Smooth muscle cell (in vitro differentiated cells): Measurements from ENCODE around the gene SLC22A23. TPM values are rescaled to one million over a fixed set of nuclear protein-coding genes. Genes with fewer than 3 reads are reported as not detected.

Experiments
- DNase-seq: peaks from one replicate; lab custom pipeline; 2025; ENCODE audit not compliant: unreplicated experiment; lab: John Stamatoyannopoulos, UW
- H2AFZ ChIP-seq: fragments of 200-600 bp; sonication (generic); 2 replicates; pipeline ENCODE4 v1.6.0; 2016; ENCODE audit warnings: antibody characterized with exemption, low read depth, mild to moderate bottlenecking
- H3F3A ChIP-seq: fragments of 200-600 bp; sonication (generic); 2 replicates; pipeline ENCODE4 v1.6.0; 2017; ENCODE audit warnings: antibody characterized with exemption, low read depth
- H3K27ac ChIP-seq: fragments of 200-600 bp; sonication (generic); 2 replicates; pipeline ENCODE4 v1.5.1; 2016; ENCODE audit warnings: low read depth, mild to moderate bottlenecking
- H3K27me3 ChIP-seq: fragments of 200-600 bp; sonication (generic); 2 replicates; pipeline ENCODE4 v1.6.1; 2016; ENCODE audit warnings: low read depth, mild to moderate bottlenecking
- H3K36me3 ChIP-seq: fragments of 200-600 bp; sonication (generic); 2 replicates; pipeline ENCODE4 v1.5.1; 2016; ENCODE audit warnings: low read depth
- H3K4me1 ChIP-seq: fragments of 200-600 bp; sonication (generic); 2 replicates; pipeline ENCODE4 v1.5.1; 2016; ENCODE audit warnings: low read depth
- H3K4me2 ChIP-seq: fragments of 200-600 bp; sonication (generic); 2 replicates; pipeline ENCODE4 v1.6.0; 2016; ENCODE audit warnings: mild to moderate bottlenecking
- H3K4me3 ChIP-seq: fragments of 200-600 bp; sonication (generic); 2 replicates; pipeline ENCODE4 v1.5.1; 2016; ENCODE audit warnings: mild to moderate bottlenecking
- H3K79me2 ChIP-seq: fragments of 200-600 bp; sonication (generic); 2 replicates; pipeline ENCODE4 v1.6.0; 2016; ENCODE audit warnings: low read depth, mild to moderate bottlenecking
- H3K9ac ChIP-seq: fragments of 200-600 bp; sonication (generic); 2 replicates; pipeline ENCODE4 v1.6.0; 2016; ENCODE audit warnings: low read depth
- H3K9me3 ChIP-seq: fragments of 200-600 bp; sonication (generic); replicated peaks from 2 replicates; pipeline ENCODE4 v1.5.1; 2016; ENCODE audit warnings: low read depth
- H4K20me1 ChIP-seq: fragments of 200-600 bp; sonication (generic); 2 replicates; pipeline ENCODE4 v1.6.0; 2016; ENCODE audit warnings: low read depth
- WGBS: methylation state at CpG from one replicate; pipeline ENCODE4 v1.1.7; 2016; ENCODE audit warnings: low lambda C conversion rate; 5-methylcytosine and 5-hydroxymethylcytosine counted together
- polyA plus RNA-seq: library from polyadenylated mRNA; unstranded; fragments of >200 nt; fragmentation: Nextera tagmentation; extraction: Ambion mirVana; gene quantifications from 2 replicates; pipeline ENCODE4 v1.2.1, GENCODE V29; 2016
- total RNA-seq: library from RNA; depleted of rRNA; stranded (reverse); fragments of >200 nt; gene quantifications from 2 replicates; pipeline ENCODE4 v1.2.3, GENCODE V29; 2014
- TF ChIP-seq, protein P1 (sequence below): fragments of 200-600 bp; sonication (generic); IDR thresholded peaks from 2 replicates; pipeline ENCODE4 v1.5.1; 2017; ENCODE audit warnings: borderline replicate concordance, mild to moderate bottlenecking, antibody characterized with exemption; ENCODE audit not compliant: insufficient read depth, poor library complexity, severe bottlenecking

SLC22A23 gene
- total and polyA plus RNA-seq, 2 experiments from 2014 or later: 1.6 to 3.8 TPM

DNA sequence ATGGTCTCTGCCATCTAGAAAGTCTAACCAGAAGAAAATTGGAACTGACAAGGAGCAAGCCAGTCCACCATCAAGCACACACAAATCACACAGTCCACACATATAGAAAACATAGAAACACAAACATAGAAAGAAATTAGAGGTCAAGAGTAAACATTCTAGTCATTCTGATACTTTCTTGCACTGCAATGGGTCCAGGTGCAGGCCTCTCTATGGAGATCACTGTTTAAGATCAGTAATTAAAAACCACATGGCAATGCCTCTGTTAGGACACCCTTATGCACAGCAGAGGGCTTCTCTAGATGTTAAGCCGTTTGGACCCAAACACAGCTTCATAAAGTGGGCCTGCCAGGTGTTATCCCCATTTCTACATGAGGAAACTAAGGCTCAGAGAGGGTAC, 42.8 kb upstream of the SLC22A23 start:
- TF ChIP-seq, protein P1, sequence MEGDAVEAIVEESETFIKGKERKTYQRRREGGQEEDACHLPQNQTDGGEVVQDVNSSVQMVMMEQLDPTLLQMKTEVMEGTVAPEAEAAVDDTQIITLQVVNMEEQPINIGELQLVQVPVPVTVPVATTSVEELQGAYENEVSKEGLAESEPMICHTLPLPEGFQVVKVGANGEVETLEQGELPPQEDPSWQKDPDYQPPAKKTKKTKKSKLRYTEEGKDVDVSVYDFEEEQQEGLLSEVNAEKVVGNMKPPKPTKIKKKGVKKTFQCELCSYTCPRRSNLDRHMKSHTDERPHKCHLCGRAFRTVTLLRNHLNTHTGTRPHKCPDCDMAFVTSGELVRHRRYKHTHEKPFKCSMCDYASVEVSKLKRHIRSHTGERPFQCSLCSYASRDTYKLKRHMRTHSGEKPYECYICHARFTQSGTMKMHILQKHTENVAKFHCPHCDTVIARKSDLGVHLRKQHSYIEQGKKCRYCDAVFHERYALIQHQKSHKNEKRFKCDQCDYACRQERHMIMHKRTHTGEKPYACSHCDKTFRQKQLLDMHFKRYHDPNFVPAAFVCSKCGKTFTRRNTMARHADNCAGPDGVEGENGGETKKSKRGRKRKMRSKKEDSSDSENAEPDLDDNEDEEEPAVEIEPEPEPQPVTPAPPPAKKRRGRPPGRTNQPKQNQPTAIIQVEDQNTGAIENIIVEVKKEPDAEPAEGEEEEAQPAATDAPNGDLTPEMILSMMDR: no peak
- Histone ChIP-seq H4K20me1 (no peaks in the 10 kb centered on the region), H2AFZ (no peak overlapping the region), H3K9me3 (no peaks in the 10 kb centered on the region), H3K9ac (no peak overlapping the region), H3K27ac (no peak overlapping the region), H3K27me3 (no peaks in the 10 kb centered on the region), H3K4me2 (no peak overlapping the region), H3K4me1 (peaks cover 16% of the 10 kb centered on the region), H3K79me2 (no peaks in the 10 kb centered on the region), H3K36me3 (no peaks in the 10 kb centered on the region), H3F3A (peaks cover 5% of the 10 kb centered on the region), H3K4me3 (no peak overlapping the region)
- 90% methylated on average over 1 of the region's 1 CpG for WGBS
- no peak for DNase-seq

DNA sequence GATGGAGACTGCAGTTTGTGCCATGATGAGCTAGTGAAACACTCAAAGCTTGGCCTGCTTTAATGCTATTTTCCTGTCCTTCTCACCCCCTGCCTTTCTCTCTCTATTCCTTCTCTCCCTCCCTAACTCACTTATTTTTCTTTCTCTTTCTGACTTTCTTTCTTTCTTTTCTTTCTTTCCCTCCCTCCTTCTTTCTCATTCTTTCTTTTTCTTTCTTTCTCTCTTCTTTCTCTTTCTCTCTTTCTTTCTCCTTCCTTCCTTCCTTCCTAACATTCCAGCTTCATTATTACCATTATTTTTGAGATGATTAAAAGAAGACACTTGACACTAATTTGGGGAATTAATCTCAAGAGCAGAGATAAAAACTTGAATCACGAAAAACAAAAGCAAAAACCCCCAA, 39.5 kb upstream of the SLC22A23 start:
- no peak overlapping the region for H3K4me2 ChIP-seq
- 84% methylated on average over 1 of the region's 1 CpG for WGBS

DNA sequence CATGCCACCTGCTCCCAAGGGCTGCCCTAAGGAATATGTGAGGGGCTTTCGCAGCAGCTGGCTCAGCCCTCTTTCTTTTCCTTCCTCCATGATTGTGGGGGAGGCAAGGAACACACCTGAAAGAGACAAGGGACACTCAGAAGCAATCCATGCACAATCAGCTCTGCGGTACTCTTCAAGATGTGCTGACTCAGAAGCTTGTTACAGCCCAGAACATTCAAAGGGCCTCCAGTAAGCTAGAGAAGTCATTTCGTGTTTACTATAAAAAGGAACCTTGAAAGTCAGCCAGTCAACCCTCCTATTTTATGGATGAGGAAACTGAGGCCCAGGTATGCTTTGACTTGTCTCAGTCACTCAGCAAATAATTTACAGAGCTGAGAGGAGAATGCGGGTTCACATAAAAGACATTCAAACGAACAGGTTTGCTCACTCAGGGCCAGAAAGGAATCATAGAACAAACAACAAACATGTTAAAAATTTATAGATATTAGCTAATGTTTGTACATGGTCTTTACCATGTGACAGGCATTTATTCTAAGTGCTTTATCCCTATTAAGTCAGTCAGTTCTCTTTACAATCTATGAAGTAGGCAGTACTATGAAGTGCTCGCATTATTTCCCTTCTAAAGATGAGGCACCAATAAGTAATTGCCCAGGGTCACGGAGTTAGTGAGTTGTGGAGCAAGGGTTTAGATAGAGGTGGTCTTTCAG, 37.7 kb upstream of the SLC22A23 start:
- no peak overlapping the region for H3K4me2 ChIP-seq
- H3F3A ChIP-seq: no peaks in the 10 kb centered on the region
- no peaks in the 10 kb centered on the region for H4K20me1 ChIP-seq
- no peak overlapping the region for H3K9ac ChIP-seq
- H3K9me3 ChIP-seq: no peaks in the 10 kb centered on the region
- no peaks in the 10 kb centered on the region for H3K79me2 ChIP-seq
- no peaks in the 10 kb centered on the region for H3K27me3 ChIP-seq
- TF ChIP-seq, protein P1: no peak
- H3K4me3 ChIP-seq: no peak overlapping the region
- H3K27ac ChIP-seq: no peak overlapping the region
- H3K36me3 ChIP-seq: no peaks in the 10 kb centered on the region
- no peak overlapping the region for H2AFZ ChIP-seq
- H3K4me1 ChIP-seq: peaks cover 2% of the 10 kb centered on the region
- DNase-seq: no peak
- WGBS: 92% methylated on average over 7 of the region's 7 CpGs

More for the DNA sequence above, 39.5 kb upstream of the SLC22A23 start:
- DNase-seq: no peak
- H3K27me3 ChIP-seq: no peaks in the 10 kb centered on the region
- H3K79me2 ChIP-seq: no peaks in the 10 kb centered on the region
- no peak overlapping the region for H2AFZ ChIP-seq
- H3F3A ChIP-seq: no peaks in the 10 kb centered on the region
- H3K36me3 ChIP-seq: no peaks in the 10 kb centered on the region
- H3K4me3 ChIP-seq: no peak overlapping the region
- H3K27ac ChIP-seq: no peak overlapping the region
- peaks cover 2% of the 10 kb centered on the region for H3K4me1 ChIP-seq
- no peak overlapping the region for H3K9ac ChIP-seq
- H4K20me1 ChIP-seq: no peaks in the 10 kb centered on the region
- H3K9me3 ChIP-seq: no peaks in the 10 kb centered on the region
- TF ChIP-seq, protein P1: no peak

DNA sequence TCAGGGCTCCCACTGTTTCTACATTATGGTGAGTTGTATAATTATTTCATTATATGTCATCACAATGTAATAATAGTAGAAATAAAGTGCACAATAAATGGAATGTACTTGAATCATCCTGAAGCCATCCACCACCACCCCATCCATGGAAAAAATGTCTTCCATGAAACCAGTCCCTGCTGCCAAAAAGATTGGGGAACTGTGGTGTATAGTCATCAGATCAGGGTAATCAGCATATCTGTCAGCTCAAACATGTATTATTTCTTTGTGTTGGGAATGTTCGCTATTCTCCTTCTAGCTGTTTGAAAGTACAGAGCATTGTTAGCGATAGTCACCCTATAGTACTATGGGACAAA, 33.8 kb upstream of the SLC22A23 start:
- Histone ChIP-seq H3K27me3 (no peaks in the 10 kb centered on the region), H3K4me1 (peaks cover 4% of the 10 kb centered on the region), H3K9me3 (no peaks in the 10 kb centered on the region), H3K9ac (no peak overlapping the region), H4K20me1 (no peaks in the 10 kb centered on the region), H3K79me2 (no peaks in the 10 kb centered on the region), H3K4me2 (no peak overlapping the region), H2AFZ (no peak overlapping the region), H3K36me3 (no peaks in the 10 kb centered on the region), H3K27ac (no peak overlapping the region), H3K4me3 (no peak overlapping the region), H3F3A (no peaks in the 10 kb centered on the region)
- TF ChIP-seq, protein P1: no peak
- WGBS: 95% methylated on average over 2 of the region's 2 CpGs
- no peak for DNase-seq
